ENCODE data around the gene TRIM7.
"Not testable (repeated sequence)": the region's sequence is repeated elsewhere in the genome, so short reads cannot be mapped to it uniquely, and the experiment has no call there.

TRIM7 gene

DNA sequence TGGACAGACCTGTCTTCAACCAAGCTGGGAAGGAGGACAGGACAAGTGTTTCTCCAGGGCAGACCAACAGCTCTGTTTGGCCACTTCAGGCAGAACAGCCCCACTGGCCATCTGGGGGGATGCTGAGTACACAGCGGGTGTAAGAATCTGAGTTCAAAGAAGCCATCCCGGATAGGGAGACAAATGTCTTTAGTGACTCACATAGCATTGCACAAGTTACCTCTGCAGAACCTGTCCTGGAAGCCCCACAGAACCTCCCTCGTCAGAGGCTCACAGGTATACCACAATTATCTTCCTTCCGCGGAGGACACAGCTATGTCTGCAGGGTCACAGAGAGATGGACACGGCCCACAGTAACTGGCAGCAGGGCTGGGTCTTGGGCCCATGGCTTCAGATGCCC is 55.6 kb downstream of the TRIM7 start:
- DNase-seq, result no peak

DNA sequence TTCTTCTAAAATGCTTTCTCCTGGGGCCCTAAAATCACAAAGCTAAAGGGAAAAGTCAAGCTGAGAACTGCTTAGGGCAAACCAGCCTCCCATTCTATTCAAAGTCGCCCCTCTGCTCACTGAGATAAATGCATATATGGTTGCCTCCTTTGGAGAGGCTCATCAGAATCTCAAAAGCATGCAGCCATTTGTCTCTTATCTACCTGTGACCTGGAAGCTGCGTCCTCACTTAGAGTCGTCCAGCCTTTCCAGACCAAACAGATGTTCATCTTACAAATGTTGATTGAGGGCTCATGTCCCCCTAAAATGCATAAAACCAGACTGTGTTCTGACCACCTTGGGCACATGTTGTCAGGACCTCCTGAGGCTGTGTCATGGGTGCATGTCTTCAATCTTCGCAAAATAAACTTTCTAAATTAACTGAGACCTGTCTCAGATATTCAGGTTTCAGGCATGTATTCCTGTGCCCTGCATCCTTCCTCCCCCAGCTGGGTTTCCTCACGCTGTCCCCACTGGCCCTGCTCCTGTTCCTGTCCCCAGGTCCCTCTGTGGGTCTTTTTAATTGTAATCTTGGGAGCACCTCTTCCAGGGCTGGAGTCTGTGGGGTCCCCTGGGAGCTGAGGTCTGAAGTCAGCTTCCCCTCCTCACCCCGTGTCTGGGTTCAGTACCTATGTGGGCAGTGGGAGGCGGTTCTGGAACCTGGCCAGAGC is 57.9 kb downstream of the TRIM7 start, which contains the start of gene OR2V2:
Gene OR2V2 (plus strand): TSS at position 660 of the 710 bp plus-strand sequence. CDS start 7,357 bp downstream, outside the sequence.
- DNase-seq, result not testable (repeated sequence)

DNA sequence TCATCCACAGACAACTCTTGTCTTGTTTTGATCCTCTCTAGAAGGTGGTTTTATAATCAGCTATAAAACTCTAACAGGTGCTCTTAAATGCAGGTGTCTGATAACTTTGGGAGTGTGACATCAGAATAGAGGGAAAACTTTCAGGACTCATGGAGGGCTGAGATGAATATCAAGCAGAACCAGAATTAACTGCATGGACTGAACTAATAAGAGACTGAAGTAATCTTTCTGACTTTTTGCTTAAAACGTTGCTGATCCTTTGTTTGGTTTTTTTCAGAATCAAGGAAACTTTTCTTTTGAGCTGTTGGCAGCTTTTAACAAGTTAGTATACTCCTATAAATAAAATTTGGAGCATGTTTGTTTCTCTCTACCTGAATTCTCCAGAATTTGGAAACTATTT is 59.9 kb downstream of the TRIM7 start:
- no peak for DNase-seq

Measured in NCI-H1105 treated with DMSO at 0.1 percent for 48 hours (cell line).